Mucosa of descending colon (tissue), 3 donors: ENCODE results near the gene IFT43. TPM values are rescaled to one million over a fixed set of nuclear protein-coding genes. Genes with fewer than 3 reads are reported as not detected.

Source experiments
- ATAC-seq: fragments of 200-7000 bp; cut with Tn5 transposase; one replicate; pipeline ENCODE4 v1.9.1; 2020; ENCODE audit warnings: mild to moderate bottlenecking, moderate library complexity
- DNase-seq, 3 donors: peaks; one replicate each; pipeline ENCODE4 v3.0.0-alpha.2; 2020
- H3K36me3 ChIP-seq: fragments of 200-600 bp; one replicate; pipeline ENCODE4 v1.8.0; 2021; ENCODE audit warnings: low read depth, mild to moderate bottlenecking
- H3K4me1 ChIP-seq: fragments of 200-600 bp; one replicate; pipeline ENCODE4 v1.8.0; 2021; ENCODE audit warnings: low read depth, mild to moderate bottlenecking
- H3K4me3 ChIP-seq: fragments of 200-600 bp; one replicate; pipeline ENCODE4 v1.8.0; 2021; ENCODE audit warnings: mild to moderate bottlenecking
- H3K9me3 ChIP-seq: fragments of 200-600 bp; one replicate; pipeline ENCODE4 v1.8.0; 2021; ENCODE audit warnings: mild to moderate bottlenecking
- intact Hi-C, 2 donors: fragments of 100-400 bp; cut with DNase I in 1 of 2; cut with micrococcal nuclease in 1 of 2; formaldehyde crosslinking; loops; one replicate each; pipeline versions ENCODE4 v1.11.0 to v1.11.1; 2022; cut with DNase I, micrococcal nuclease
- total RNA-seq, 3 donors: library from RNA; stranded (reverse); fragmentation: NEBNext Ultra II Directional in 2 of 3; extraction: Animal tissue kit (Norgen Biotek cat#: 25700) in 2 of 3; gene quantifications; one replicate each; pipeline versions ENCODE4 v1.2.1 to v1.2.4, GENCODE V29; 2021 to 2023
- TF ChIP-seq, protein P1 (sequence below): fragments of 200-600 bp; IDR thresholded peaks from one replicate; pipeline ENCODE4 v1.8.0; 2022; ENCODE audit warnings: antibody characterized with exemption, mild to moderate bottlenecking
- donor health status: DM: no; HTN: no; CAD: no; lungs with moderate emphysema.
- donor health status: DM: no; HTN: no; CAD: no.
- donor health status: DM: no; HTN: yes; CAD: no.

IFT43 gene
- total RNA-seq, 3 donors from 2014 or later, result 27.3 to 64.0 (median 27.5) TPM

DNA sequence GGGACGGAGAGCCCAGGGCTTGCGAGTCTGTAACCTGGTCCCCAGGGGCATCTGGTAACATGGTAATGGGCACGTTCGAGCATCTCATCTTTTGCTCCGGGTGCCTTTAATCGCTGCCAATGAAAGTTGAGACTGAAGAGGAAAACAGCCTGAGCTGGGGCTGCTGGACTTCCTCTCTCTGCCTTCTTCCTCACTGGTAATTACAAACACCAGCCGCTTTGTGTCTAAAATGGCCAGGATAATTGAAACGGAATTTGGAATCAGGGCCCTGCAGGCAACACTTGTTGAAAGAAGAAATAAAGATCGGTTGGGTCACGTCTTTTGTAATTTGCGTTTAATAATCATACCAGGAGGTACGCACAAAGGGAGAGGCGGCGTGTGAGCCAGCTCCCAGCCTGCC is 114.7 kb downstream of the IFT43 start:
- no peak for ATAC-seq
- TF ChIP-seq, protein P1, sequence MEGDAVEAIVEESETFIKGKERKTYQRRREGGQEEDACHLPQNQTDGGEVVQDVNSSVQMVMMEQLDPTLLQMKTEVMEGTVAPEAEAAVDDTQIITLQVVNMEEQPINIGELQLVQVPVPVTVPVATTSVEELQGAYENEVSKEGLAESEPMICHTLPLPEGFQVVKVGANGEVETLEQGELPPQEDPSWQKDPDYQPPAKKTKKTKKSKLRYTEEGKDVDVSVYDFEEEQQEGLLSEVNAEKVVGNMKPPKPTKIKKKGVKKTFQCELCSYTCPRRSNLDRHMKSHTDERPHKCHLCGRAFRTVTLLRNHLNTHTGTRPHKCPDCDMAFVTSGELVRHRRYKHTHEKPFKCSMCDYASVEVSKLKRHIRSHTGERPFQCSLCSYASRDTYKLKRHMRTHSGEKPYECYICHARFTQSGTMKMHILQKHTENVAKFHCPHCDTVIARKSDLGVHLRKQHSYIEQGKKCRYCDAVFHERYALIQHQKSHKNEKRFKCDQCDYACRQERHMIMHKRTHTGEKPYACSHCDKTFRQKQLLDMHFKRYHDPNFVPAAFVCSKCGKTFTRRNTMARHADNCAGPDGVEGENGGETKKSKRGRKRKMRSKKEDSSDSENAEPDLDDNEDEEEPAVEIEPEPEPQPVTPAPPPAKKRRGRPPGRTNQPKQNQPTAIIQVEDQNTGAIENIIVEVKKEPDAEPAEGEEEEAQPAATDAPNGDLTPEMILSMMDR, result no peak
- intact Hi-C loops, result no loop called here
- no peaks in the 10 kb centered on the region for H3K4me1 ChIP-seq
- H3K4me3 ChIP-seq, result no peak overlapping the region
- no peaks in the 10 kb centered on the region for H3K36me3 ChIP-seq
- H3K9me3 ChIP-seq, result no peaks in the 10 kb centered on the region
- DNase-seq, result no peak

DNA sequence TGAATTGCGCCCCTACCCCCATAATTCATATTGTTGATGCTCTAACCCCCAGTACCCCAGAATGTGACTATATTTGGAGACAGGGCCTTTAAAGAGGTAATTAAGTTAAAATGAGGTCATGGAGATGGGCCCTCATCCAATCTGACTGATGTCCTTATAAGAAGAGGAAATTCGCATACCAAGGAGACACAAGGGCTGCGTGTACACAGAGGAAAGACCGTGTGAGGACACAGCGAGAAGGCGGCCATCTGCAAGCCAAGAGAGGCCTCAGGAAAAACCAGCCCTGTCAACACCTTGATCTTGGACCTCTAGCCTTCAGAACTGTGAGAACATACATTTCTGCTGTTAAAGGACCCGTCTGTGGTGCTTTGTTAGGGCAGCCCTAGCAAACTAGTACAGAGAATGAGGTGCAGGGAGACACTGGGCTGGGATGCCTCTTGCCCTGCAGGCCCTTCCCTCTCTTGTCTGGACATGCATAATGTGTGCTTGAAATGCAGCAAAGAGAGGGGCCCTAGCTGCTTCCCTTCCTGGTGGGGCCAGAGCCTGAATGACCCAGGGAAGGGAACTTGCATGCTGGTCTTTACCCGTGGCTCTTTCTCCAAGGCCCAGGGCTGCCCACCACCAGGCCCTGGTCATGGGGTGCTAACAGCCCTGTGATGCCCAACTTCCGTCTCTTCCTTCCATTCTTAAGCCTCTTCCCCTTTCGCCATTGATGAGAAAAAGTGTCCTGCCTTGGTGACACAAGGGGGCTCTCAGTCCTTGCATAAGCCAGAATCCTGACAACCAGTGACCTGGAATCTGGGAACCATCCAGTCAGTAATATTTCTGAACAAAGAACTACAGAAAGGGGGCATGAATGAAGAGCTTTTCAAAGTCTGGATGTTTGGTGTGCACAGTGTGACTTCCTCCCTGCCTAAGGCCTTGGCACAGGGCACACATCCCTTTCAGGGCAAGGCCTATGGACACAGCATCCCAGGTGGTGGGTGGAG is 116.1 kb downstream of the IFT43 start:
- TF ChIP-seq, protein P1, result no peak
- intact Hi-C loops, result no loop called here
- peak in 1 of 3 donors; percentile 15 for DNase-seq
- no peak overlapping the region for H3K4me3 ChIP-seq
- H3K4me1 ChIP-seq, result no peaks in the 10 kb centered on the region
- no peaks in the 10 kb centered on the region for H3K36me3 ChIP-seq
- ATAC-seq, result peak; percentile 19
- no peaks in the 10 kb centered on the region for H3K9me3 ChIP-seq

DNA sequence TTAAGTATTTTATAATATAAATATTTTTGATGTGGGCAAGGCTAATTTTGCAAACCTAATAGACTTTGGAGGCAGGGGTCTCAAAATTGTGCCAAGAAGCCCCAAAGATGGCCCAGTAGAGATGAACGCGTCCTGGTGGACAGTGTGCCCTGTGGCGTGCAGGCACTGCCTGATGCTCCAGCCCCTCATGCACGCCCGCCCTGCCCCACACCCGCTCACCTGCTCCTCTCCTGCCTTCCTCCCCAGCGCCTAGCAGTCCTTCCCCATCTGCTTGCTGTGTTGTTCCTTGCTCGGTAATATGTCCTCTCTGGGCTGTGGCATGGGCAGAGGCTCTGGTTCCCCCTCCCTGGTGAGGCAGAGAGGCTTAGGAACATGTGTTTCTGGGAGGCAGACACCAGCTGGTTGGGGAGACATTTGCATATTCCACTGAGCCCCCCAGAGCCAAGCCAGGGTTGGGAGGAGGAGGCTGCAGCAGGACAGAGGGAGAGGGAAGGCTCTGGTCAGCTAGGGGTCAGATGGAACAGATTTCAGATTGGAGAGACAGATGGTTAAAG is 119.3 kb downstream of the IFT43 start:
- intact Hi-C loops, result no loop called here
- DNase-seq (no peak), ATAC-seq (no peak)
- TF ChIP-seq, protein P1, result no peak
- no peaks in the 10 kb centered on the region for H3K9me3 ChIP-seq
- no peaks in the 10 kb centered on the region for H3K36me3 ChIP-seq
- H3K4me1 ChIP-seq, result no peaks in the 10 kb centered on the region
- no peak overlapping the region for H3K4me3 ChIP-seq

DNA sequence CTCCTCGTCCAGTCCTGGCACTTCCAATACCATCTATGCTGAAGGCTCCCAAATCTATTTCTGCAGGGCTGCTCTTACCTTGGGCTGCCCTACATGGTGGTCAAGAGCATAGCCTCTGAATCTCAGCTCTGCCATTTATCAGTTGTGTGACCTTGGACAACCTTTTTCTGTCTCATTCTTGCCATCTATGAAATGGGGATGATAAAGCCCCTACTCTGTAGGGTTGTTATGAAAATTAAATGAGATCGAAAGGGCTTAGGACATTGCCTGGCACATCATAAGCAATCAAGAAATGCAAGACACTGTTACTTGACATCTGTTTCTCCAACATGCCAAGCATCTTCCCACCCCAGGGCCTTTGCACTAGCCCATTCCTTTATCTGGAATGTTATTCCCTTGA is 120.6 kb downstream of the IFT43 start:
- Histone ChIP-seq H3K9me3 (no peaks in the 10 kb centered on the region), H3K4me1 (no peaks in the 10 kb centered on the region), H3K36me3 (no peaks in the 10 kb centered on the region), H3K4me3 (no peak overlapping the region)
- no peak for DNase-seq
- intact Hi-C loops, result no loop called here
- no peak for ATAC-seq
- TF ChIP-seq, protein P1, result no peak

DNA sequence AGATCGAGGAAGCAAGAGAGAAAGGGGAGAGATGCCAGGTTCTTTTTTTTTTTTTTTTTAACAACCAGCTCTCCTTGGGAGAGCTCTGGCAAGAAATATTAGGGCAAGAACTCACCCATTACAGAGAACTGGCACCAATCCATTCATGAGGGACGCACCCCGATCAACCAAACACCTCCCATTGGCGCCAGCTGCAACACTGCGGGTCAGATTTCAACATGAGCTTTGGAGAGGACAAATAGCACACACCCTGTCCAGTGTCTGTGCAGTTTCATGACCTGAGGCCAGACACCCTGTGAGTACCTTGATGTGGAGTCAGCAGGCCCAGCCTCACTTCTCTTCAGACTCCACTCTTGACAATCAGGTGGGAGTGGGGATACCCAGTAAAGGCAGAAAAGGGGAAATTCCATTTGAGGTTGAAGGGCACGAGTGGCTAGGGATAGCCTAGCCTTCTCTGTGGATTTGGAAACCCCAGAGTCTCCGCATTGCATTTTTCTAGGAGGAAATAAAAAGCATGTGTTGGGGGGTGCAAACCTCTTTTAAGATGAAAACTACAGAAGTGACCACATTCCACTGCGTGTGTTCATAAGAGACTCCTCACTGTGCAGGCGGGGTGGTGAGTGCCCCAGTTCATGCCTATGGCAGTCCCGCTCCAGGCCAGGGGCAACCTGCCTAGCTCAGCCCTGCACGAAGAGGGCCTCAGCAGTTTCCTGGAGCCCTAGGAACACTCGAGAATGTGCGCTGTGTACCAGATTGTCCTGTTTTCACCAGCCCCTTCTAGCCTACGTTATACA is 123.7 kb downstream of the IFT43 start:
- intact Hi-C loops, result no loop called here
- no peak overlapping the region for H3K4me3 ChIP-seq
- no peaks in the 10 kb centered on the region for H3K4me1 ChIP-seq
- no peaks in the 10 kb centered on the region for H3K9me3 ChIP-seq
- ATAC-seq, result no peak
- no peak for DNase-seq
- TF ChIP-seq, protein P1, result no peak
- no peaks in the 10 kb centered on the region for H3K36me3 ChIP-seq
